Stimulated activated CD4-positive, alpha-beta T cell treated with anti-CD3 and anti-CD28 coated beads, Interleukin-2, amount 100 ng/mL, for 24 hours (primary cell): Measurements from ENCODE around the gene TLE4.

Source experiments
- DNase-seq, 2 donors: peaks; one replicate each; pipeline ENCODE4 v3.0.0-alpha.2; 2020

Gene TLE4

DNA sequence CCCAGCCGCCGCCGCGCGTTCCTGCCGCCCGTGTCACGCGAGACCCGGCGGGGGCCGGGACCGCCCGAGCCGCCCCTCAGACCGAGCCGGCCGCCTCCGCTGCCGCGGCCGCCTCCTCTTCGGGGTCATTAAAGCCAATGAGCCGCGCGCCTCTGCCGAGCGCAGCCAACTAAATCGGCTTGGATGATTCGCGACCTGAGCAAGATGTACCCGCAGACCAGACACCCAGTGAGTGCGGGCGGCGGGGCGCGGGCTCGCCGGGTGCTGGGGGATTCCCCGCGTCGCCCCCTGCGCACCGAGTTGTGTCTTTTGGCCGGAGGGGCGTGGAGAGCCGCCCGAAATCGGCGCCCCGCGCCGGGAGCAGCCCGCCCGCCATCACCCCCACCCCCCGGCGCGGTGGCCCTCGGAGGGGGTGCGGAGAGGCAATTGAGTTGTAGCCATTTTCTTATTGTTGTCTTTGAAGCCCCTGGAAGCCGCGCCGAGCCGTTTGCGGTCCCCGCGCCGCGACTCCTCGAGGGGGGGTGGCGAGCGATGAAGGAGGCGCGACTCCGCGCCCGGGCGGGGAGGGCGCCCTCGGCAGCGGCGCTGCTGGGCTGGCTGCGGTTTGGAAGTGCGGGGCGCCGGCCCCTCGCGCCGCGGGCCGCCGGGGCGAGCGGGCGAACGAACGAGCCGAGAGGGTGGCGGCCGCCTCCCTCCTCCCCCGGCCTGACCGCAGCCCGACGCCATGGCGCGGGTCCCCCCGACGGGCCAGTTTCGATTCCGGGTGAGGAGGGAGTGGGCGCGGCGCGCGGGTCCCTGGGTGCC is 1.0 kb downstream of the TLE4 start:
- DNase-seq: peak; percentile 59 to 60

DNA sequence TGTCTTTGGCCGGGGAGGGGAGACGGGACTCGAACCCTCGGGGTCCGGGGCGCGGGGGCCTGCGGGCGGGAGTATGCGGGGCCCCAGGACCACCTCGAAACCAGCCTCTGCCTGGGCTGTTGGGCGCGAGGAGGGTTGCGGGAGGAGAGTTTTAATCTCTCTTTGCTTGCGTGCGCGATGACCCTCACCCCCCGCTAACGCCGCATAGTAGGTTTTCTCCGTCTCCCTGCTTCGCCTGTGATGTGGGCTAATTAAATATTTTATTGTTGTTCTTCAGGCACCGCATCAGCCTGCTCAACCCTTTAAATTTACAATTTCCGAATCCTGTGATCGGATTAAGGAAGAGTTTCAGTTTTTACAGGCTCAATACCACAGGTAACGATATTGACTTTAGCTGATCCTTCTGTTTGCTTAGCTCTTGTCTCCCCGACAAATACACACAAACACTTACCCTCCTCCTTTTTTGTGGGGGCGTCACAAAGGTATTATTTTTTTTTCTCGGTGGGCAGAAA is 1.7 kb downstream of the TLE4 start:
- no peak for DNase-seq

DNA sequence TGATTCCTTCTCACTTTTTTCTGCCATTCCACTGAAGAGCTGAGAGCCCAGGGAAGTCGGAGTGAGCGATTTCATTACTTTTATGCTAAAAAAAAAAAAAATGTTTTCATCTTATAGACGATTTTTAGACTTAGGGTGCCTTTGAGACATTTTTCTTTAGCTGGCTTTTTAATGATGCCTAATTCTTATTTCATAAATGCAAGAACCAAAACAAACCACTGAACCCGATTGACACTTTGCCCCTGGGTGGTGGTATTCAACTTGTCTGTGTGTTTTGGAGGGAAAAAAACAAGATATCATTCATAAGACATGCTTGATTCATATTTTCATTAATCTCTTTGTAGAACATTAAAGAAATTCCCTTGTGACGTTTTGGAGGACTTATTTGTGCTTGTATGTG is 2.4 kb downstream of the TLE4 start:
- no peak for DNase-seq

DNA sequence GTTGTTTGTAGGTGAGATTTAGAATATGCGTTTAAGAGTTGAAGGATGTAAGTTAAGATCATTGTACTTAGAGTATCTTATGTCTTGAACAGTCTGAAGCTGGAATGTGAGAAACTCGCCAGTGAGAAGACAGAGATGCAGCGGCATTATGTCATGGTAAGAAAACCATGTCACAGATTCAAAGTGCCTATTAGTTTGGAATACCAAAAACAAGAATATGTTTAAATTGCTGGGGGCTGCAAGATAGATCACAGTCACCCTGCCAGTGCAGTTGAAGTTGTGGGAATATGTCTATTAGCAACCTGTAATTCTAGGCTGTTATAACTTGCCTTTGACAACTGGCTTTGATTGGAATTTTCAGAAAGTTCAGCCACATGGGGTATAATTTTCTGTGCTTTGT is 3.0 kb downstream of the TLE4 start:
- DNase-seq: no peak

DNA sequence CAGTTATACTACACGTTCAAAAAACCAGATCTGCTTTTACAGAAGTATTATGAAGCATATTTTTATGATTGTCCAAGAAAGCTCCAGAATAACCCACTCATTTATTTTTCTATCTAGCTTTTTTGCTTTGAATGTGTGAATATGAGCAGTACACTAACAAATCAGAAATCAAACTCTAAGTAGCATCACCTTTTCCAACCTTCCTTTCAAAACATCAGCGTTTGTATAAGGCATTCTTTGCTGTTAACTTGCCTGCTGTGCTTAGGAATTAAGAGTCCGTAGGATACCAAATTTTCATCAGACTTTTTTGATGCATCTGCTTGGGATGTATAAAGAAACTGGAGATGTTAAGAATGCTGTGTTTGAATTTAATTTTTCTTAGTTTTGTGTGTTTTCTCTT is 3.8 kb downstream of the TLE4 start:
- no peak for DNase-seq

DNA sequence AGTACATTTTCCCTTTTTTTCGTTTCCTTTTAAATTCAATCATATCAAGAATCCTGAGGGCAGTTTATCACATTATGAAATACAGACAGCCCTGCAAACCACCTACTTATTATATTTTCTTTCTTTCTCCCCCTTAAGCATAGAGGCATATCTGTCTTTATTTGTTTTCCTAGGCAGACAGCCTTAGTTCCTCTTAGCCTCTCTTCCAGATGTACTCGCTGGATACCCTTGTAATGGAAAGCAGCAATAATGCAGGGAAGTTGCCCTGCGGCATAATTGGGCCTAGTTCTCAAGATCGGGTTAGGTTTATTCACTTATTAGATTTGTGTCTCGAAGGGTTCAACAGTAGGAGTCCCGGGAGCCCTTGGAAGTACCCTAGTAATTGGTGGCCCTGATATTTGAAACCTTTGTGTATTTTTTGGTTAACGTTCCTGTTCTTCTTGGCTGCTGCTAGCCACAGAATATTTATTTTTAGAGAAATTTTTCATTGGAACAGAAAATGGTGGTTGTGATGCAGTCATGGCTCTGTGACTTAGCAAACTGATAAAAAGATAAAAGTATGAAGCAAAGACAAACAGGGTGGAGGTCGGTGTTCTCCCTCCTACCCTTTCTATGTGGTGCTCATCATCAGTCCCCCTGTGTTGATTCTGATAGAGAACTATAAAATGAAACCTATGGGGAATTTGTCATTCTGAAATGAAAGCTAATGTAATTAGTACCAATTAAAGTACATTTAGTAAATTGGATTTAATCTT is 6.4 kb downstream of the TLE4 start:
- no peak for DNase-seq

DNA sequence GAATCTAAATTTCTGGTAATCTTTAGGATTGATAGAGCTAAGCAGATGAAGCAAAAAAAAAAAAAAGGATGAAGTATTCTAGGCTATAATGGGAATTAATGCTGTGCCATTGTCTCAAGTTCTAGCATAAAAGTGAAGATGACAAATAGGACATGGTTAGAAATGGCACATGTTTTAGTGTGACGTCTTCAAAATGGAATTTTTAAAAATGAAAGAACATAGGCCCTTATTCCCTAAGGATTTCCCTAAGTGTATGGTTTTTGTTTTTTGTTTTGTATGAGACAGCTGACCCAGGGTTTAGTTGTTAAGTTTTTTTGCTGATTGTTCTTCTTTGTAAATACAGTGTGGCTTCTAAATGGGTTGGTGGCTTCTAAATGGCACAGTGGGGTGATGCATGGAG is 7.1 kb downstream of the TLE4 start:
- DNase-seq: no peak

DNA sequence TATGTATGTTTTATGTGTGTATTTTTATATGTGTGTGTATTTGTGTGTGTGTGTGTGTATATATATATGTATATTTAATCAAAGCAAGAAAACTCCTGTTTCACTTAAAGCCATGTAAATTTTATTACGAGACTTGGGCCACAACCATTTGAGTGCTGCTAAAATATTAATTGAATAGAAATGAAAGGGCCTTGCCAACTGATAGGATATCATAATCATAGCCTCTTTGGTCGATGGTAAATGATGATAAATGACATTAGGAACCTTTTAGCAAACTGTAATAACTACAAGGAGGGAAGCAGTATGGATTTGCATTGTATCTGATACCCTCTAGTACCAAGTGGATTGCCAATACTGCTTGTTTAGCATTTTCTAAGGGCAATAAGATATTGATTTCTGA is 7.9 kb downstream of the TLE4 start:
- no peak for DNase-seq

DNA sequence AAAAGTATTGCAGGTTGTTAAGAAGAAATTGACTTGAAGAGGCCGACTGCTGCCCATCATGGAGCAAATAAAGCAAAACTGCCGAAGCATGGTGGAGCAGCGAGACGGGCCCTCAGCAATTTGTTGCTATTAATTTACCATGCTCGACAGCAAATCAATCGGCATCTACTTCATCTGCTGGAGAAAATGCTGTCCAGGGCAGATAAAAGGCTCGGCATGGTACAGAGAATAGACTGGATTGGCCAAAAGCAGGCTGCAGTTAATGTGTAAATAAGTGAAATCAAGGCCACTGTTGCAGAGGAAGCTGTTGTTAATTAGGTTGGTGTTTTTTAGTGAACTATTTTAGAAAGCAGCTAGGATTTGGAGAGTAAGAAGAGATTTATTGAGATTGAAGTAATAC is 8.3 kb downstream of the TLE4 start:
- no peak for DNase-seq

DNA sequence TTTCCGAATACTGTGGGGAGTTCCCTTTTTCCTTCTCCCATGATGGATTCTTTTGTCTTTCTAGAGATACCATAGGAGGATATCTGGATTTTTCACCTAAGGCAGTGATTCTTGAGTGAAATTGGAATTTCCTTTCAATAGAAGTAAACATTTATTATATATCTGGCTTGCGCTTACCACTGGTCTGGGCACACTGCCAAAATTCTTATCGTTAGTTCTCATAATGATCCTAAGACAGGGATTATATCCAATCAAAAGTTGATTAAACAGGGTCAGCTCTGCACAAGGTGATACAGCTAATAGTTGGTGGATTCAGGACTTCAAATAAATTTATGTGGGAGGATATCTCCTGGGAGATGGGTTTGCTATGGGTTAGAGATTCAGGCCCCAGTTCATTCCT is 9.6 kb downstream of the TLE4 start:
- no peak for DNase-seq

DNA sequence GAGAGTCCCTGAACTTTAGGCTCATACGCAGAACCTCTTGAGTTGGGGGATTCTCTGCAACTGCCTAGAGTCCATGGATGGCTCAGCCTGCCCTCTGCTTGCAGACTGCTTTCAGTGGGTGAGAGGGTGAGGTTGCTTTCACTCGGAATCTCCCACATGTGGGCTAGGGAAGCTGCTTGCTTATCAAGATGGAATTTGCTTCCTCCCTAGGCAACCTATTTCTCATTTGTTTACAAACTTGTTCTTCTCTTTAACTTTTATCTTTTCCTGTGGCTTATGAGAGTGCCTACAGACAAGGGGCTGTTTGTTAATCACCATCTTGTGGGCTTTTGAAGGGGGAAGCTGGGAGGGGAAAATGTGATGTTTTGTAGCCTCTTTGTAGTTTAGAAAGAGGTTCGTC is 10.0 kb downstream of the TLE4 start:
- DNase-seq: peak; percentile 14 to 38

DNA sequence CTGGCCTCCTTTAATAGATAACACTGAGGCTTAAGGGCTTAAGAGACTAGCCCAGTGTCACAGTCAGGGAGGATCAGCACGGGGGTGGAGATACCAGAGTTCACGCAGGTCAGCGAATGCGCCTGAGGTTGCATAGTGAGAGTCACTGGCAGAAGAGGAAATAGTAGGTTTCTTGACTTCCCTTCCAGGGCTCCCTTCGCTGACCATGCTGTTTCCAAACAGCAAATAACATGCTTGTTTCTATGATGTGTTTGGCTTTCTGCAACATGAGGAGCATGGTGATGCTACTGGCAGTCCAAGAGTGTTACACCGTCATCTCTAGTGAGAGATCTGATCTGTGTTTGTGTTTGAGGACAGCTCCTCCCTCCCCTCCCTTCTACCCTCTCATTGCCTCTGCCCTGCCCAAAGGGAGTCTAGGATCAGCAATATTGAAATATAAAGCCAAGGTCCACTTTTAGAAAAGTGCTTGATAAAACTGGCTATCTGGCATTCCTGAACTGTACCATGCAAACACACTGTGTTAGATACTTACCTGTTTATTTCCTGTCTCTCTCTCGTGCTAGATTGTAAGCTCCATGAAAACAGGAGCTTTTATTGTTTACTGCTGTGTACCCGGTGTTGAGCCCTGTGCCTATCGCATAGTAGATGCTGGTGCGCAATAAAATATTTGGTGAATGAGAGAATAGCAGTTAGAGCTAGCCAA is 12.3 kb downstream of the TLE4 start:
- DNase-seq: peak; percentile 27 to 36

DNA sequence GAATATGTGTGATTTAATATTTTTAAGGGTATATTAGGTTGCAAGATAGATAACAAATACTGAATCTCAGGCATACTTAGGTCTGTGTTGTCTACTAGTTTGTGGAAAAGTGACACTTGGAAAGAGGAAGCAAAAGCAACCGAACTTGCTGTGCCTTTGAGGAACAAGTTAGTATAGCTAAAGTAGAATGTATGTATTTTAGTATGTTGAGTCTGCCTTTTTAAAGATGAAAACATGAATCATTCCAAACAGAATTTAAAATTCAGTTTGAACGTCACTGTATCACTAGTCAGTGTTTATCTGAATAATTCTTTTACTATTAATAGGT is 12.9 kb downstream of the TLE4 start:
- DNase-seq: no peak

DNA sequence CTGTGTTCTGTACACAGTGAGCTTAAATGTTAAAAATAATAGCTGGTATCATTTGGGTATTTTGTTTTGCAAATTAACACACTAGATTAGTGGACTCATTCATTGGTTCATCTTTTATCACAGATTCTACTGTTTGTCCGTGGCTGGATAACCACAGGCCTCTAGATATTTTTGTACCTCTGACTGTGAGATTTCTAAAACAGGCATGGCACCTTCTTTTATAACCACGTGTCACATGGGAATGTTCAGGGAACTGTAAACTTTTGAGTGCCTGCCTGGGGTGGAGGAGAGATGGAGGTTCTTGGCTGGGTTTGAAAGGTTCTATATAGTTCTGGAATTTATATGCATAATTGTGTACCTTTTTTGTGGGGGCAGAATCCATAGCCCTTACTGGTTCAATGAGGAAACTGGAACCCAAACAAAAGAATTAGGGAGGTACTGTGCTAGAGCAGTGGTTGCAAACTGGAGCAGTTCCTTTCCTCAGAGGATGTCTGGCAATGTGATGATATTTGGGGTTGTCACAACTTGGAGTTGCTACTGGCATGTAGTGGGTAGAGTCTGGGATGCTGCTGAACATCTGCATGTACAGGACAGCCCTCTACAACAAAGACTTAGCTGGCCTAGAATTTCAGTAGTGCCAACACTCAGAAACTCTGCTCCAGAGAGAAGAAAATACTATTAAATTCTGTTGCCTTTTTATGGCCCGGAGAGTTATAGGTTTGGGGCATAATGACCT is 16.9 kb downstream of the TLE4 start:
- no peak for DNase-seq

DNA sequence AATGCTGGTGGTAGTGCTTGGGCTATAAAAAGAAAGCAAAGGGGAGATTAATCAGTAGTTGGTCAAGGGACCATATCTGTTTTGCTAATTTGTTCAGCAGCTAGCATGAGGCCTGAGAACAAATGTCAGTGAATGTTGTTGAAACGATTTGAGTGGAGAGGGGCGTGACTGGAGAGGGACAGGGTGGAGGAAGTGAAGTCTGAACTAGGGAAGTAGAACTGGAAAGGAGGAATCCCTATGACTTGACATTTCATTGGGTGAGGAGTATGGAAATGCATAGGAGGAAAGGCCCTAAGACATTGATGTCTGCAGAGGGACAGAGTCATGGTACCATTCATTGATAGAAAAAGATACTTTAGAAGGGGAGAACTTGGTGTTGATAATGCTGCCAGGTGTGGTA is 19.7 kb downstream of the TLE4 start:
- DNase-seq: no peak

DNA sequence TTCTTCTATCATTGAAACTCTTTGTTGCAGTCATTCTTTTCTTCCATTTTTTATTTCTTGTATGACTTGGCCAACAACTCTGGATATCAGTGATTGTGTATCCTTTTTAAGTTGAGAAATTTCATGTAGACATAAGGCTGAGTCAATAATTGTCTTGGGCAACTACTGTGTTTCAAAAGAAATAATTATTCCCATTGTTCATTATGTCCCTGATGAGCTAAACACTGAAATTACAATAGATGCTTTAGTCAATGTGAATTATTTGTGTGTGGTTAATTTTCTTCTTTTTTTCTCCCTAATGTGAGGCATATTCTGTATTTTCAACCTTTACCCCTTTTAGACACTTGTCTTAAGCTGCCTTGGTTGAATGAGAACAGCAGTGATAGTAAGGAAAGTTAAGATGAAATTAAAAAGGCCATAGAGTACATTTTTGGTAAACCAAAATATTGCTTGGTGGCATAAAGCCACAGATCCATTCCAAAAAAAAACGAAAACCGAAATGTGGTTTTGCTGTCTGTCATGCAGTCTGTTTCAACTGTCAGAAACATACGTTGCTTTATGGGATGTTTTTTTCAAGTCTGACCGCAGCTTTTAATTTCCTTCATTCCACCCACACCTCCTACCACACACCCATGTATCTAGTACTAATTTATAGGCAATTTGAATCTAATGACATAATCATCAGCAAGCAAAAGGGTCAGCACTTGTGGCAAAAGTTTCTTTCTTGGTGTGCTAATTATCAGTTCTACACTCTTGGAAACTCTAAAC is 21.1 kb downstream of the TLE4 start:
- no peak for DNase-seq

DNA sequence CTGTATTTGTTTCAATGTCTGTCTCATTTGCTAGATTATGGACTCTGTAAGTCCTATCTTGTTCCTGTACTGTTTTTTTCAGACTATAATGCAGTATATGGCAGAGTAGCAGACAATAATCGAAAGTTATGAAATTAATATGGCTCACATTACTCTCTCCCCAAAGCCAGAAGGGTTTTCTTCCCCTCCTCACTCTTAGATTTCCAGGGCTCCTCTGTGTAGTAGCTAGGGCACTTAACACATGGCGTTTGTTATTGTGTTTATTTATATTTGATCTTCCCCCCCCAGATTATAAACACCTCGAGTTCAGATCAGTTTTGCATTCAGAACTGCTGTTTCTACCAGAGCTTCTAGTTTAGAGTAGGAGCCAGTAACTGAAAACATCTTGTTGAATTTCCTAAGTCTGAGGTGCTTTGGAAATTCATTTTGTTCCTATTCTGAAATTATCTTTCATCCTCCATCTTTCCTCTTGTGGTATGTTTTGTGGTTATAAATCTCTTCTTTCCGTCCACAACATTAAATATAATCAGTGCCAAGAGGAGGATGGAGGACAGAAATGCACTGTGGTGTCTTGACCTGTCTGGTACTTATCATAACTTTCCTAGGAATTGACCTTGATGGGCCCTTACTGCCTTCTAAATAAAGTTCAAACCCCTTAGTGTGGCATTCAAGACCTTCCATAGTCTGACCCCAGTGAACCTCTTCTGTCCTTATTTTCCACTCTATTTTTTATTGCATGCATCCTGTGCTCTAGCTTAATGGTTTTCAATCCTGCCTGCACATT is 27.0 kb downstream of the TLE4 start:
- no peak for DNase-seq

DNA sequence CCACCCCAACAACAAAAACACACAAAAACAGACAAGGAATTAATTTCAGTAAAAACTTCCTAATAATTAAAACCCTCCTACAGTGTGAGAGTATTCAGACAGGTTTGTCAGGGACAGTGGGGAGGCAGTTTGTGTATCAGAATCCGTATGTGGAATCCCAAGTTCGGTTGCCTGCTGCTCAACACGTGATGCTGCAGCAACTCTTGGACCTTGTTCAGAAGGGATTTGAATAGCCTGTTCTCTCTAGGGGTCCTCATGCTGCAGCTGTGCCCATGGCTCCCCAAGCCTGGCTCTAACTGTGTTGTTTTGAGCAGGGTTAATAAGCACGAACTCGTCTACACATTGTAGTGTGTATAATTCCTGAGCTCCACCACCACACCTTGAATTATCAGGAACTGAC is 28.7 kb downstream of the TLE4 start:
- DNase-seq: no peak

DNA sequence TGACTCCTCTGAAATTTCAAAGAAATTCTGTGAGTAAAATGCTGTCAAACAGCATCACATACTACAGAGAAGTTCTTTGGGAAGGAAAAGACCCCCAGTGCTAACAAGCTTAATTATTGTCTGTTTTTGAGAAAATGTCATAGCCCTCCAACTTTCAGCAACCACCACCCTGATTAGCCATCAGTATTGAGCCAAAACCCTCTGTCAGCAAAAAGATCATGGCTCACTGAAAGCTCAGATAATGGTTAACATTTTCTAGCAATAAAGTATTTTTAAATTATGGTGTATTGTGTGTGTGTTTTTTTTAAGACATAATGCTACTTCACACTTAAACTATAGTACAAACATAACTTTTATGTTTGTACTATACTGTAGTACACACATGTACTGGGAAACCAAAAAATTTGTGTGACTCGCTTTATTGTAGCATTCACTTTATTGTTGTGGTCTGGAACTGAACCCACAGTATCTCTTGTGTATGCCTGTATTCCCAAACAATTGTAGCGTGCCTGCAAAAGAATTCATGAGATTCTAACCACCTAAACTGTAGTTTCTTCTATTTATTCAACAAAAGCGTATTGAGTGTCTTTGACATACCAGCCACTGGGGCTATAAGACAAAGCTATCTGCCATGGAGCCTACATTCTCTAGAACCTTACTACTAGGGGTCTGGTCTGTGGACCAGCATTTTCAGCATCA is 31.6 kb downstream of the TLE4 start:
- DNase-seq: no peak

DNA sequence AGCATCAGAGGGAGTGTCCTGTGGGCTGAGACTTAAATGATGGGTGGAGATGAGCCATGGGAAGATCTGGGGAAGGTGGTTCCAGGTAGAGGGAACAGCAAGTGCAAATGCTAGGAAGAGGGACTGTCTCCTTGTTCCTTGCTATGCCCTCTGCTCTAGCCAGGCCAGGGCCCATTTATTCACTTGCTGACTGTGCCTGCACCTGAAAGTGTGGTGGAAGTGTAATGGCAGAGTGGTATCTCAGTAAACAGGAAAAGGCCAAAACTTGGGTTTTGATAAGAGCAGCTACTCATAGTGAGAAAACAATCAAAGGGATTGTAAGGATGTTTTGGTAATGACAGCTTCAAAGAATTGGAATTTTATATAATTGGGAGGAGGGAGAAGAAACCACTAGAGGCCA is 32.4 kb downstream of the TLE4 start:
- no peak for DNase-seq
